H9 (cell line): ENCODE results near the gene ARHGEF5. TPM values are rescaled to one million over a fixed set of nuclear protein-coding genes. Genes with fewer than 3 reads are reported as not detected.

Source experiments
- DNase-seq: peaks from one replicate; pipeline ENCODE4 v3.0.0-alpha.2; 2017
- H2AFZ ChIP-seq: one replicate; pipeline ENCODE4 v1.6.1; 2013; ENCODE audit warnings: mild to moderate bottlenecking, low read length, control low read depth, moderate library complexity
- H2AK5ac ChIP-seq: 2 replicates; pipeline ENCODE4 v1.6.1; 2013; ENCODE audit warnings: low read length, control low read depth, mixed read lengths; ENCODE audit not compliant: insufficient read length
- H2BK120ac ChIP-seq: one replicate; pipeline ENCODE4 v1.6.1; 2013; ENCODE audit warnings: low read depth, mild to moderate bottlenecking, low read length, control low read depth, inconsistent platforms; ENCODE audit not compliant: poor library complexity, severe bottlenecking
- H2BK12ac ChIP-seq: 2 replicates; pipeline ENCODE4 v1.6.1; 2013; ENCODE audit warnings: low read length, control low read depth, mixed read lengths, low read depth; ENCODE audit not compliant: insufficient read length
- H2BK15ac ChIP-seq: 2 replicates; pipeline ENCODE4 v1.6.1; 2013; ENCODE audit warnings: low read depth, low read length, control low read depth
- H2BK20ac ChIP-seq: one replicate; pipeline ENCODE4 v1.6.1; 2013; ENCODE audit warnings: low read depth, mild to moderate bottlenecking, low read length, control low read depth, inconsistent platforms; ENCODE audit not compliant: poor library complexity, severe bottlenecking
- H2BK5ac ChIP-seq: 2 replicates; pipeline ENCODE4 v1.6.1; 2013; ENCODE audit warnings: low read length, control low read depth, mixed read lengths; ENCODE audit not compliant: insufficient read length
- H3K14ac ChIP-seq: 2 replicates; pipeline ENCODE4 v1.6.1; 2013; ENCODE audit warnings: low read length, control low read depth; ENCODE audit not compliant: insufficient read depth
- H3K18ac ChIP-seq: 2 replicates; pipeline ENCODE4 v1.6.1; 2013; ENCODE audit warnings: low read depth, mild to moderate bottlenecking, mixed read lengths, low read length, control low read depth; ENCODE audit not compliant: insufficient read length
- H3K23ac ChIP-seq: 2 replicates; pipeline ENCODE4 v1.6.1; 2013; ENCODE audit warnings: low read length, control low read depth, mixed read lengths, low read depth; ENCODE audit not compliant: insufficient read length
- H3K23me2 ChIP-seq: 2 replicates; pipeline ENCODE4 v1.6.1; 2013; ENCODE audit warnings: low read depth, mild to moderate bottlenecking, mixed read lengths, low read length, control low read depth; ENCODE audit not compliant: insufficient read length, poor library complexity, severe bottlenecking
- H3K27ac ChIP-seq: 2 replicates; pipeline ENCODE4 v1.5.1; 2013; ENCODE audit warnings: low read length, control low read depth, mixed read lengths, low read depth; ENCODE audit not compliant: insufficient read length
- H3K27me3 ChIP-seq: 2 replicates; pipeline ENCODE4 v1.6.1; 2013; ENCODE audit warnings: low read length, control low read depth, inconsistent platforms; ENCODE audit not compliant: insufficient read depth
- H3K4ac ChIP-seq: 2 replicates; pipeline ENCODE4 v1.6.1; 2013; ENCODE audit warnings: low read depth, mild to moderate bottlenecking, control low read depth, inconsistent platforms, low read length, moderate library complexity
- H3K4me1 ChIP-seq: 2 replicates; pipeline ENCODE4 v1.6.1; 2013; ENCODE audit warnings: low read length, control low read depth, inconsistent platforms; ENCODE audit not compliant: insufficient read depth
- H3K4me2 ChIP-seq: 2 replicates; pipeline ENCODE4 v1.6.1; 2013; ENCODE audit warnings: low read length, control low read depth, mixed read lengths; ENCODE audit not compliant: insufficient read length, insufficient read depth
- H3K56ac ChIP-seq: 2 replicates; pipeline ENCODE4 v1.6.1; 2013; ENCODE audit warnings: low read depth, mild to moderate bottlenecking, mixed read lengths, low read length, control low read depth; ENCODE audit not compliant: insufficient read length
- H3K79me1 ChIP-seq: 2 replicates; pipeline ENCODE4 v1.6.1; 2013; ENCODE audit warnings: low read depth, mild to moderate bottlenecking, moderate library complexity, low read length, control low read depth, inconsistent platforms; ENCODE audit not compliant: insufficient read depth, poor library complexity, severe bottlenecking
- H3K79me2 ChIP-seq: 2 replicates; pipeline ENCODE4 v1.6.1; 2013; ENCODE audit warnings: low read length, control low read depth, inconsistent platforms; ENCODE audit not compliant: insufficient read depth
- H3K9ac ChIP-seq: 2 replicates; pipeline ENCODE4 v1.6.1; 2013; ENCODE audit warnings: low read length, control low read depth, mixed read lengths; ENCODE audit not compliant: insufficient read length; ENCODE audit errors: extremely low read depth
- H3K9me3 ChIP-seq: one replicate; pipeline ENCODE4 v1.6.1; 2013; ENCODE audit warnings: low read depth, low read length, inconsistent platforms; ENCODE audit not compliant: control insufficient read depth
- H3T11ph ChIP-seq: one replicate; pipeline ENCODE4 v1.6.1; 2013; ENCODE audit warnings: mild to moderate bottlenecking, low read length, control low read depth, inconsistent platforms
- H4K20me1 ChIP-seq: one replicate; pipeline ENCODE4 v1.6.1; 2013; ENCODE audit not compliant: control insufficient read depth, insufficient read length, insufficient read depth
- H4K5ac ChIP-seq: 2 replicates; pipeline ENCODE4 v1.6.1; 2013; ENCODE audit warnings: low read depth, mild to moderate bottlenecking, mixed read lengths, low read length, control low read depth; ENCODE audit not compliant: insufficient read length
- H4K8ac ChIP-seq: replicated peaks from 2 replicates; pipeline ENCODE4 v1.6.1; 2013; ENCODE audit warnings: low read length, control low read depth, mixed read lengths, low read depth; ENCODE audit not compliant: insufficient read length
- H4K91ac ChIP-seq: 2 replicates; pipeline ENCODE4 v1.6.1; 2013; ENCODE audit warnings: low read depth, mild to moderate bottlenecking, moderate library complexity, mixed read lengths, low read length, control low read depth; ENCODE audit not compliant: insufficient read length
- H3K27ac Mint-ChIP-seq, 3 experiments: 2 replicates in 2 of 3; 3 replicates in 1 of 3; pipeline ENCODE4 v1.8.0; 2020 to 2021; ENCODE audit warnings: mixed read lengths in 3 of 3, mild to moderate bottlenecking in 1 of 3, moderate library complexity in 1 of 3
- H3K27me3 Mint-ChIP-seq: 2 replicates; pipeline ENCODE4 v1.8.0; 2021; ENCODE audit warnings: low read depth, mild to moderate bottlenecking, moderate library complexity, mixed read lengths
- H3K36me3 Mint-ChIP-seq, 3 experiments: 2 replicates in 2 of 3; 3 replicates in 1 of 3; pipeline ENCODE4 v1.8.0; 2020 to 2021; ENCODE audit warnings: low read depth in 3 of 3, mixed read lengths in 3 of 3; ENCODE audit not compliant: insufficient read depth in 1 of 3
- H3K4me1 Mint-ChIP-seq, 2 experiments: 2 replicates each; pipeline ENCODE4 v1.8.0; 2020; ENCODE audit warnings: mixed read lengths in 2 of 2
- H3K4me3 Mint-ChIP-seq, 2 experiments: 2 replicates in 1 of 2; 3 replicates in 1 of 2; pipeline ENCODE4 v1.8.0; 2020 to 2021; ENCODE audit warnings: mild to moderate bottlenecking in 2 of 2, mixed read lengths in 2 of 2, moderate library complexity in 1 of 2
- H3K9me3 Mint-ChIP-seq, 2 experiments: 2 replicates in 1 of 2; 3 replicates in 1 of 2; pipeline ENCODE4 v1.8.0; 2020; ENCODE audit warnings: mild to moderate bottlenecking in 2 of 2, mixed read lengths in 2 of 2, moderate library complexity in 1 of 2
- WGBS: extraction: QIAGEN DNeasy Blood & Tissue Kit; methylation state at CpG from one replicate; pipeline ENCODE4 v1.1.7; 2013; ENCODE audit warnings: missing lambda C conversion rate, low lambda C conversion rate, mixed read lengths; ENCODE audit not compliant: insufficient read length; ENCODE audit errors: extremely low coverage; 5-methylcytosine and 5-hydroxymethylcytosine counted together
- total RNA-seq: library from RNA; stranded (reverse); gene quantifications from 2 replicates; pipeline ENCODE4 v1.2.1, GENCODE V29; 2021
- TF ChIP-seq, protein P1 (sequence below): fragments of 200-600 bp; sonication (generic); conservative IDR thresholded peaks from 3 replicates; pipeline ENCODE4 v1.8.0; 2021; ENCODE audit warnings: antibody characterized with exemption, mild to moderate bottlenecking

The ARHGEF5 gene
- total RNA-seq, 1 experiment from 2014 or later = 33.9 TPM

GRCh38 chr7:144408121-144408520 lies 52.9 kb downstream of the ARHGEF5 start:
- Mint-ChIP-seq H3K27ac (peak overlapping the region in 2 of 3 experiments; percentile 32 to 46; a peak in 1 of 7 replicates), H3K4me1 (peaks cover 12 to 16% of the 10 kb centered on the region in 2 experiments), H3K4me3 (no peak overlapping the region), H3K9me3 (no peaks in the 10 kb centered on the region), H3K27me3 (no peaks in the 10 kb centered on the region), H3K36me3 (peaks cover 0 to 2% (median 0%) of the 10 kb centered on the region in 3 experiments; a peak in 1 of 7 replicates)
- H3K4me1 ChIP-seq = no peaks in the 10 kb centered on the region
- H2BK15ac ChIP-seq = no peak overlapping the region
- H3K9ac ChIP-seq = no peak overlapping the region
- no peak overlapping the region for H2BK20ac ChIP-seq
- H3K56ac ChIP-seq = no peak overlapping the region
- H3K9me3 ChIP-seq = no peaks in the 10 kb centered on the region
- no peak overlapping the region for H2AFZ ChIP-seq
- H3K4ac ChIP-seq = no peak overlapping the region
- no peak overlapping the region for H2BK5ac ChIP-seq
- no peak overlapping the region for H2BK120ac ChIP-seq
- H3K79me2 ChIP-seq = no peaks in the 10 kb centered on the region
- H3K18ac ChIP-seq = no peak overlapping the region
- no peak overlapping the region for H3K27ac ChIP-seq
- H3T11ph ChIP-seq = no peak overlapping the region
- TF ChIP-seq, protein P1, sequence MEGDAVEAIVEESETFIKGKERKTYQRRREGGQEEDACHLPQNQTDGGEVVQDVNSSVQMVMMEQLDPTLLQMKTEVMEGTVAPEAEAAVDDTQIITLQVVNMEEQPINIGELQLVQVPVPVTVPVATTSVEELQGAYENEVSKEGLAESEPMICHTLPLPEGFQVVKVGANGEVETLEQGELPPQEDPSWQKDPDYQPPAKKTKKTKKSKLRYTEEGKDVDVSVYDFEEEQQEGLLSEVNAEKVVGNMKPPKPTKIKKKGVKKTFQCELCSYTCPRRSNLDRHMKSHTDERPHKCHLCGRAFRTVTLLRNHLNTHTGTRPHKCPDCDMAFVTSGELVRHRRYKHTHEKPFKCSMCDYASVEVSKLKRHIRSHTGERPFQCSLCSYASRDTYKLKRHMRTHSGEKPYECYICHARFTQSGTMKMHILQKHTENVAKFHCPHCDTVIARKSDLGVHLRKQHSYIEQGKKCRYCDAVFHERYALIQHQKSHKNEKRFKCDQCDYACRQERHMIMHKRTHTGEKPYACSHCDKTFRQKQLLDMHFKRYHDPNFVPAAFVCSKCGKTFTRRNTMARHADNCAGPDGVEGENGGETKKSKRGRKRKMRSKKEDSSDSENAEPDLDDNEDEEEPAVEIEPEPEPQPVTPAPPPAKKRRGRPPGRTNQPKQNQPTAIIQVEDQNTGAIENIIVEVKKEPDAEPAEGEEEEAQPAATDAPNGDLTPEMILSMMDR = no peak
- H4K8ac ChIP-seq = no peak overlapping the region
- H3K23me2 ChIP-seq = no peaks in the 10 kb centered on the region
- no peaks in the 10 kb centered on the region for H4K20me1 ChIP-seq
- H3K4me2 ChIP-seq = no peak overlapping the region
- H2AK5ac ChIP-seq = no peak overlapping the region
- no peak overlapping the region for H3K23ac ChIP-seq
- no peaks in the 10 kb centered on the region for H3K79me1 ChIP-seq
- no peak overlapping the region for H2BK12ac ChIP-seq
- no peaks in the 10 kb centered on the region for H3K27me3 ChIP-seq
- H3K14ac ChIP-seq = no peak overlapping the region
- DNase-seq = no peak
- WGBS = no CpG with 5 or more reads among the region's 3 CpGs
- no peak overlapping the region for H4K91ac ChIP-seq
- no peak overlapping the region for H4K5ac ChIP-seq
